Tibial nerve (tissue), 4 donors: ENCODE results near the gene TMEFF2. TPM values are rescaled to one million over a fixed set of nuclear protein-coding genes. Genes with fewer than 3 reads are reported as not detected.

Experiments
- DNase-seq, 2 donors: peaks; one replicate each; pipeline ENCODE4 v3.0.0-alpha.2; 2019; ENCODE audit warnings: low spot score in 2 of 2
- H3K27ac ChIP-seq, 4 donors: fragments of 200-600 bp; sonication (generic) in 3 of 4; one replicate each; pipeline ENCODE4 v1.5.1; 2017 to 2019; ENCODE audit warnings: mild to moderate bottlenecking in 1 of 4
- H3K27me3 ChIP-seq, 2 donors: fragments of 200-600 bp; sonication (generic) in 1 of 2; one replicate each; pipeline versions ENCODE4 v1.5.1 to v1.6.0; 2017 to 2019
- H3K36me3 ChIP-seq, 3 donors: fragments of 200-600 bp; sonication (generic); one replicate each; pipeline ENCODE4 v1.5.1; 2018 to 2019
- H3K4me1 ChIP-seq, 4 donors: fragments of 200-600 bp; sonication (generic) in 3 of 4; one replicate each; pipeline ENCODE4 v1.5.1; 2017 to 2019
- H3K4me3 ChIP-seq, 4 donors: fragments of 200-600 bp; sonication (generic) in 3 of 4; one replicate each; pipeline ENCODE4 v1.5.1; 2017 to 2019; ENCODE audit warnings: mild to moderate bottlenecking in 1 of 4, moderate library complexity in 1 of 4
- H3K9me3 ChIP-seq, 4 donors: fragments of 200-600 bp; sonication (generic) in 3 of 4; one replicate each; pipeline ENCODE4 v1.5.1; 2017 to 2019
- EP300 ChIP-seq, 2 donors: sonication (generic); formaldehyde crosslinking; IDR thresholded peaks; one replicate each; pipeline ENCODE4 v1.6.1; 2017; ENCODE audit warnings: antibody characterized with exemption in 2 of 2, mild to moderate bottlenecking in 1 of 2
- POLR2A ChIP-seq, 2 donors: fragments of 450-650 bp; IDR thresholded peaks; one replicate each; pipeline ENCODE4 v1.6.1; 2017; ENCODE audit warnings: antibody characterized with exemption in 2 of 2, mild to moderate bottlenecking in 2 of 2, moderate library complexity in 2 of 2
- WGBS, 2 donors: methylation state at CpG; one replicate each; pipeline ENCODE4 v1.1.5; 2018; 5-methylcytosine and 5-hydroxymethylcytosine counted together
- total RNA-seq, 4 donors: library from RNA; depleted of rRNA; stranded (reverse); fragments of >200 nt; gene quantifications; one replicate each; pipeline ENCODE4 v1.1.0, GENCODE V29; 2016
- TF ChIP-seq, protein P1 (sequence below), 5 experiments: fragments of 200-600 bp in 3 of 5; fragments of 450-650 bp in 2 of 5; sonication (generic) in 3 of 5; IDR thresholded peaks; one replicate each; pipeline ENCODE4 v1.5.1; 2016 to 2019; ENCODE audit warnings: antibody characterized with exemption in 5 of 5, mild to moderate bottlenecking in 3 of 5, moderate library complexity in 2 of 5

The TMEFF2 gene
- total RNA-seq, 4 donors from 2014 or later: not detected

DNA sequence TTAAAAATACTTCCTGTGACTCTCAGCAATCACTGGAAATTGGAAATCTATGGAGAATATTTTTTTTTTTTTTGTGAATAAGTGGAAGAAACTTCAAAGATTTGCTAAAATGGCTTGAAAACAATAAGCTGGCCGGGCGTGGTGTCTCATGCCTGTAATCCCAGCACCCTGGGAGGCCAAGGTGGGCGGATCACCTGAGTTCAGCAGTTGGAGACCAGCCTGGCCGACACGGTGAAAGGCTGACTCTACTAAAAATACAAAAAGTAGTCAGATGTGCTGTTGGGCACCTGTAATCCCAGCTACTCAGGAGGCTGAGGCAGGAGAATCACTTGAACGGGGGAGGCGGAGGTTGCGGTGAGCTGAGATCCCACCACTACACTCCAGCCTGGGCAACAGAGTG, 192.3 kb downstream of the TMEFF2 start:
- H3K27ac ChIP-seq: no peak overlapping the region
- no peaks in the 10 kb centered on the region for H3K27me3 ChIP-seq
- TF ChIP-seq, protein P1, sequence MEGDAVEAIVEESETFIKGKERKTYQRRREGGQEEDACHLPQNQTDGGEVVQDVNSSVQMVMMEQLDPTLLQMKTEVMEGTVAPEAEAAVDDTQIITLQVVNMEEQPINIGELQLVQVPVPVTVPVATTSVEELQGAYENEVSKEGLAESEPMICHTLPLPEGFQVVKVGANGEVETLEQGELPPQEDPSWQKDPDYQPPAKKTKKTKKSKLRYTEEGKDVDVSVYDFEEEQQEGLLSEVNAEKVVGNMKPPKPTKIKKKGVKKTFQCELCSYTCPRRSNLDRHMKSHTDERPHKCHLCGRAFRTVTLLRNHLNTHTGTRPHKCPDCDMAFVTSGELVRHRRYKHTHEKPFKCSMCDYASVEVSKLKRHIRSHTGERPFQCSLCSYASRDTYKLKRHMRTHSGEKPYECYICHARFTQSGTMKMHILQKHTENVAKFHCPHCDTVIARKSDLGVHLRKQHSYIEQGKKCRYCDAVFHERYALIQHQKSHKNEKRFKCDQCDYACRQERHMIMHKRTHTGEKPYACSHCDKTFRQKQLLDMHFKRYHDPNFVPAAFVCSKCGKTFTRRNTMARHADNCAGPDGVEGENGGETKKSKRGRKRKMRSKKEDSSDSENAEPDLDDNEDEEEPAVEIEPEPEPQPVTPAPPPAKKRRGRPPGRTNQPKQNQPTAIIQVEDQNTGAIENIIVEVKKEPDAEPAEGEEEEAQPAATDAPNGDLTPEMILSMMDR (IDR thresholded peaks at IDR 0.05): no peak
- TF ChIP-seq EP300 (IDR thresholded peaks at IDR 0.05) (no peak), POLR2A (IDR thresholded peaks at IDR 0.05) (no peak)
- 90 to 91% methylated on average over 8 of the region's 8 CpGs for WGBS, 2 donors
- no peaks in the 10 kb centered on the region for H3K9me3 ChIP-seq
- no peak for DNase-seq
- no peak overlapping the region for H3K4me3 ChIP-seq
- H3K4me1 ChIP-seq: no peaks in the 10 kb centered on the region
- H3K36me3 ChIP-seq: no peaks in the 10 kb centered on the region

DNA sequence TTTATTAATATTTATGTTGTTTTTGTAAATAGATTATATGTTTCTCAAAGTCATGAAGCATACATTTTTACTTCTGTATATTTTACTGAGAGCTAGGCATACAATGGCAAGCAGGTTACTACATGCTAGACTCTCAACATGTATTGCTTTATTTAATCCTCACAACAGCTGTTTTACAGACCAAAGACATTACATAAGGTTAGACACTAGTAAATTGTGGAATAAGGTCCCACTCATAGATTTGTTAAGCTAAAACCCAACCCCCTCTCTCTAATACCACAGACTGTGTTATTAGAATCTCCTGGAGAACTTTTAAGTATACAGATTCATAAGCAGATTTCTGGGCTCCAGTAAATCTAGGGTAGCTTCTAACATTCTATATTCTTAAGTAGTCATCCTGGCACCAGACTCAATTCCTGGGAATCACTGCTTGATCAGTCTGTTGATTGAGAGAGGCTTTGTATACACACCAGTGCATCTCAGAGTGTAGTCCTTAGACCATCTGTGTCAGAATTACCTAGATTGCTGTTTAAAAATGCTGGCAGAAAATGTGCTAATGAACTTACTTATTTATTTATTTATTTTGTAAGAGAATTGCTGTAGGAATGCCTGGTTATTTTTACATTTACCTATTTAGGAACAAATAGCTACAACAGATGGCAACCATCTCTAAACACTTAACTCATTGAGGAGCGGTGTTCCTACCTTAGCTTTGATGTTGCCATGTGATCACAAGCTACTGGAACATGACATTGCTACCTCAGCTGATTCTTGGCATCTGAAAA, 194.3 kb downstream of the TMEFF2 start:
- TF ChIP-seq EP300 (IDR thresholded peaks at IDR 0.05): no peak
- Histone ChIP-seq H3K4me3 (no peak overlapping the region), H3K4me1 (no peaks in the 10 kb centered on the region), H3K27ac (no peak overlapping the region), H3K27me3 (no peaks in the 10 kb centered on the region), H3K9me3 (no peaks in the 10 kb centered on the region), H3K36me3 (no peaks in the 10 kb centered on the region)
- no peak for DNase-seq
- 96 to 100% methylated on average over 1 of the region's 1 CpG for WGBS, 2 donors

DNA sequence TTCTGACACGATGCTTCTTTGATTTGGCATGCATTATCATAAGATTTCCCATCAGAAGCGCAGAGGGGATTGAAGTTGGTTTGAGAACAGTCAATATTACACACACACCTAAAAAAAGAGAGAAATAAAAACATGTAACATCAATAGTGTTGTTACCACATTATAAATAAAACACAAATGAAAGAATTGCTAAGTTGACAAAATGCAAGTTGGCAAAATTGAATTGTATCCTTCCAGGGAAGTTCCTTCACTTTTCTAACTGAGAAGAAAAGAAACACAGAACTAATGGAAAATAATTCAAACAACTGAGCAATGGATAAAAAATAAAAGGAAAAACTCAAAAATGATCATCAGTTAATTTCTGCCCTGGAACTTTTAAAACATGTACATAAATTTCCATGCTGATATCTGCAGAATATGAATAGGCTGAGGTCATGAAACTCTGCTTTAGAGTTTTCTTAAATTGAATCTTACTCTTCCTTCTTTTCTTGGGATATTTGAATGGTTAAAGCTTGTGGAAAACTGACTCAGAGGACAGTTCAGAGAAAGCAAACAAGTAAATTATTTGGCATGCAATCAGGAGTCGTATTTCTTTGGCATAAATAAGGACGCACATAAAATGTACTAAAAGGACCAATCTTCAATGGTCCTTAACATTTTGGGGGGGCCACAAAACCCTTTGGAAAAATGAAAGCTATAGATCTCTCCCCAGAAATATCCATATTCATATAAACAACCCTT, 195.5 kb downstream of the TMEFF2 start:
- no peak for DNase-seq
- WGBS, 2 donors: 58 to 60% methylated on average over 4 of the region's 4 CpGs
- H3K27ac ChIP-seq: no peak overlapping the region
- H3K4me3 ChIP-seq: no peak overlapping the region
- H3K36me3 ChIP-seq: no peaks in the 10 kb centered on the region
- no peaks in the 10 kb centered on the region for H3K27me3 ChIP-seq
- TF ChIP-seq EP300 (IDR thresholded peaks at IDR 0.05): no peak
- no peaks in the 10 kb centered on the region for H3K9me3 ChIP-seq
- no peaks in the 10 kb centered on the region for H3K4me1 ChIP-seq

DNA sequence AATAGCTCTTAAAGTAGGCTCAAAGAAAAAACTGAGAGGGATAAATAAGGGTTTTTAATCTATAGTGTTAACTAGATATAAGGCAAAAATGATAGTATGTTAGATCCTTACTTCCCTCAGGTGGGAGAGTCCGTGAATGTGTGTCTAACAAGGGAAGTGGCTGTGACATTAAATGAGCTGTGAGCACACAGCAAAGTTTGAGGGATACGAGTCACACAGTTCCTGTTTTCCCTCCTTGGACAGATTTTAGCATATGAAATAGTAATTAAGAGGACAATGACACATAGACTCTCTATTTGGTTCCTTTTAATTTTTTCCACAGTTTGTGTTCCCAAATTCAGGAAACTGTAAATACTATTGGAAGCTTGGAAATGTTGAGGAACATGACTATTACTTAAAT, 199.4 kb downstream of the TMEFF2 start:
- no peaks in the 10 kb centered on the region for H3K27me3 ChIP-seq
- no peaks in the 10 kb centered on the region for H3K9me3 ChIP-seq
- H3K36me3 ChIP-seq: no peaks in the 10 kb centered on the region
- H3K27ac ChIP-seq: no peak overlapping the region
- no peaks in the 10 kb centered on the region for H3K4me1 ChIP-seq
- 68 to 72% methylated on average over 2 of the region's 2 CpGs for WGBS, 2 donors
- TF ChIP-seq EP300 (IDR thresholded peaks at IDR 0.05) (no peak), POLR2A (IDR thresholded peaks at IDR 0.05) (no peak)
- TF ChIP-seq, protein P1 (IDR thresholded peaks at IDR 0.05): no peak
- no peak for DNase-seq
- H3K4me3 ChIP-seq: no peak overlapping the region

DNA sequence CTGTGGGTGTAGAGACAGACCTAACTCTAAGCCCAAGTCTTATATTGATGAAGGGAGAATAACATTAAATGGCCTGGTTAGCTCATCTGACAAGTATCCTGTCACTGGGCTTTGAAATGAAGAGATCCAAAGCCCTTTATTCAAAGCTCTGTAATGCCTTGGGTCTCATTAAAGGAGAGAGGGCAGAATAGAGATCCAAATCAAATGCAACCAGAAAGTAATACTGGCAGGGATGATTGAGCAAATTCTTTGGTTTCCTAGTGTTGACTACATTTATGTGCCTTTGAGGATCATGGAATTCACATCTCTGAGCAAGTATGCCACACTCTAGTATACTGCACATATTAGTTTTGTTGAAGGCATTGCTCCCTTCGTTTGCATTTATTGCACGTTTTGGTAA, 200.0 kb downstream of the TMEFF2 start:
- no peaks in the 10 kb centered on the region for H3K4me1 ChIP-seq
- no peak for DNase-seq
- TF ChIP-seq, protein P1 (IDR thresholded peaks at IDR 0.05): no peak
- TF ChIP-seq EP300 (IDR thresholded peaks at IDR 0.05) (no peak), POLR2A (IDR thresholded peaks at IDR 0.05) (no peak)
- H3K27me3 ChIP-seq: no peaks in the 10 kb centered on the region
- H3K36me3 ChIP-seq: no peaks in the 10 kb centered on the region
- H3K9me3 ChIP-seq: no peaks in the 10 kb centered on the region
- WGBS, 2 donors: 66 to 69% methylated on average over 2 of the region's 2 CpGs
- no peak overlapping the region for H3K27ac ChIP-seq
- no peak overlapping the region for H3K4me3 ChIP-seq

DNA sequence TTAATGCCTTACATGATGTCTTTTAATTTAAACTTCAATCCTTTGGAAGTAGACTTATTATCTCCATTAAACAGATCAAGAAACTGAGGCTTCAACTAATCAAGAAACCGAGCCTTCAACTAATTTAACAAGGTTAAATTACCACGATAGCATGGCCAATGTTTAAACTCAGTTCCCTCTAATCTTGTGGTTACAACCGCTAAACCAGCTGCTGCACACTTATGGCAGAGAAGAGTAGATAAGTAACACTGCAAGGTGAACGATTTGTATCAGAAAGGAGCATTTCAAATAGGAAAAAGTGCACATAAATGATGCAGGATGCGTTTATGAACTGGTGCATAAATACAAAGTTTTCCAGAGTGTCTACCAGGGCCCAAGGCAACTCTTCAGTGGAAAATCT, 203.3 kb downstream of the TMEFF2 start:
- no peaks in the 10 kb centered on the region for H3K4me1 ChIP-seq
- no peak for TF ChIP-seq EP300 (IDR thresholded peaks at IDR 0.05)
- TF ChIP-seq, protein P1 (IDR thresholded peaks at IDR 0.05): no peak
- no peak for TF ChIP-seq POLR2A (IDR thresholded peaks at IDR 0.05)
- DNase-seq: no peak
- H3K9me3 ChIP-seq: no peaks in the 10 kb centered on the region
- no peaks in the 10 kb centered on the region for H3K36me3 ChIP-seq
- H3K27me3 ChIP-seq: no peaks in the 10 kb centered on the region
- no peak overlapping the region for H3K27ac ChIP-seq
- no peak overlapping the region for H3K4me3 ChIP-seq
- WGBS, 2 donors: 88 to 89% methylated on average over 5 of the region's 5 CpGs
